ENCODE results near the gene GDI1. TPM values are rescaled to one million over a fixed set of nuclear protein-coding genes. Genes with fewer than 3 reads are reported as not detected.

The GDI1 gene
- total and polyA plus RNA-seq, 10 of the 15 experiments (the other 5 are each of a cell fraction or from before 2014, with no cell fraction given): 0.92 to 102 (median 49.6) TPM

GRCh38 chrX:154460326-154460725 lies 23.4 kb downstream of the GDI1 start (continued):
- TF ChIP-seq, protein P1, sequence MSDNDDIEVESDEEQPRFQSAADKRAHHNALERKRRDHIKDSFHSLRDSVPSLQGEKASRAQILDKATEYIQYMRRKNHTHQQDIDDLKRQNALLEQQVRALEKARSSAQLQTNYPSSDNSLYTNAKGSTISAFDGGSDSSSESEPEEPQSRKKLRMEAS (IDR thresholded peaks at IDR 0.05; ENCODE audit: low read depth, low read length): no peak

DNA sequence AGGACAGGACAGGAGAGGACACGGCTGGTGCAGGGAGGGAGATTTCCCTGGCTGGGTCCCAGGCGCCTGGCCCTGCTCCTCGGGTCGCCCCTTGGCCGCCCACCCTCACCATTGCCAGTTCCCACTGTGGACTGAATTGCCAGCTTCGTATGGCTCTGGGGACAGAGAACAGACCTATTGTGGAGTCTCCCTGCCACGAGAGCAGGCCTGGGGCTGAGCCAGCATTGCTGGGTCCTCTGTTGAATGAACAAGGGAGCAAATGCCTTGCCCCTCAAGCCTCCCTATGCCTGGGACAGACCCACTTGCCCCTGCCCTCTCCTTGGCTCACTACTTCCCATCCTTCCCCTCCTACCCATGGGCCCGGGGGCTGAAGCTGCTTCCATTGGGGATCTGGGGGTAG lies 25.4 kb downstream of the GDI1 start:
- ChIA-PET CTCF (interaction anchor here (0.6 kb wide), 1 partner anchor 14 kb away, joined by 3 read pairs; no protein-coding TSS in a partner anchor), SMC1A (ENCODE audit: uncharacterized antibody, unreplicated experiment) (no interaction called here), RAD21 (ENCODE audit: unreplicated experiment) (no interaction called here), POLR2A (no interaction called here)
- H3K27ac ChIP-seq (ENCODE audit: control insufficient read depth, insufficient read depth): no peak overlapping the region
- DNase-seq (ENCODE audit: low read depth, low spot score): no peak
- ATAC-seq: no peak
- peaks cover 9% of the 10 kb centered on the region for H3K79me2 ChIP-seq (ENCODE audit: control insufficient read depth, insufficient read depth, low read length)
- no peaks in the 10 kb centered on the region for H3K27me3 ChIP-seq (replicated peaks in 1 of 2; ENCODE audit: control insufficient read depth in 2 of 2, insufficient read depth in 2 of 2, low read length in 1 of 2)
- no peak overlapping the region for H3K4me2 ChIP-seq (ENCODE audit: control insufficient read depth, insufficient read depth)
- no peak for FAIRE-seq
- TF ChIP-seq, protein P2, sequence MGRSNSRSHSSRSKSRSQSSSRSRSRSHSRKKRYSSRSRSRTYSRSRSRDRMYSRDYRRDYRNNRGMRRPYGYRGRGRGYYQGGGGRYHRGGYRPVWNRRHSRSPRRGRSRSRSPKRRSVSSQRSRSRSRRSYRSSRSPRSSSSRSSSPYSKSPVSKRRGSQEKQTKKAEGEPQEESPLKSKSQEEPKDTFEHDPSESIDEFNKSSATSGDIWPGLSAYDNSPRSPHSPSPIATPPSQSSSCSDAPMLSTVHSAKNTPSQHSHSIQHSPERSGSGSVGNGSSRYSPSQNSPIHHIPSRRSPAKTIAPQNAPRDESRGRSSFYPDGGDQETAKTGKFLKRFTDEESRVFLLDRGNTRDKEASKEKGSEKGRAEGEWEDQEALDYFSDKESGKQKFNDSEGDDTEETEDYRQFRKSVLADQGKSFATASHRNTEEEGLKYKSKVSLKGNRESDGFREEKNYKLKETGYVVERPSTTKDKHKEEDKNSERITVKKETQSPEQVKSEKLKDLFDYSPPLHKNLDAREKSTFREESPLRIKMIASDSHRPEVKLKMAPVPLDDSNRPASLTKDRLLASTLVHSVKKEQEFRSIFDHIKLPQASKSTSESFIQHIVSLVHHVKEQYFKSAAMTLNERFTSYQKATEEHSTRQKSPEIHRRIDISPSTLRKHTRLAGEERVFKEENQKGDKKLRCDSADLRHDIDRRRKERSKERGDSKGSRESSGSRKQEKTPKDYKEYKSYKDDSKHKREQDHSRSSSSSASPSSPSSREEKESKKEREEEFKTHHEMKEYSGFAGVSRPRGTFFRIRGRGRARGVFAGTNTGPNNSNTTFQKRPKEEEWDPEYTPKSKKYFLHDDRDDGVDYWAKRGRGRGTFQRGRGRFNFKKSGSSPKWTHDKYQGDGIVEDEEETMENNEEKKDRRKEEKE (IDR thresholded peaks at IDR 0.05): no peak
- TF ChIP-seq HDGF (IDR thresholded peaks at IDR 0.05) (no peak), TARDBP (IDR thresholded peaks at IDR 0.05; ENCODE audit: borderline replicate concordance) (no peak), MTA2 (IDR thresholded peaks at IDR 0.05; ENCODE audit: low read depth) (no peak)
- no peak overlapping the region for H3K9ac ChIP-seq (ENCODE audit: control insufficient read depth, insufficient read depth, low read length)
- no peak overlapping the region for H2AFZ ChIP-seq (ENCODE audit: control insufficient read depth, low read depth, low read length)
- H3K36me3 ChIP-seq (ENCODE audit: control insufficient read depth in 2 of 2, insufficient read depth in 2 of 2, low read length in 1 of 2): peaks cover 0 to 2% of the 10 kb centered on the region in 2 experiments; a peak in 2 of 4 replicates
- H4K20me1 ChIP-seq (ENCODE audit: control insufficient read depth, insufficient read depth): no peaks in the 10 kb centered on the region
- no TSS peak for BruUV-seq (replicated peaks)
- no peaks in the 10 kb centered on the region; the same call in 2 of the 3 replicates for H3K9me3 ChIP-seq (replicated peaks; ENCODE audit: control insufficient read depth, insufficient read depth, low read length)
- WGBS (ENCODE audit: insufficient coverage, insufficient replicate concordance, low lambda C conversion rate, missing lambda C conversion rate): 55% methylated on average over 8 of the region's 8 CpGs
- in situ Hi-C loops (cut with MboI): no loop called here
- intact Hi-C loops (cut with micrococcal nuclease; ENCODE audit: unreplicated experiment): no loop called here
- no peaks in the 10 kb centered on the region for H3K4me1 ChIP-seq (ENCODE audit: control insufficient read depth, insufficient read depth, low read length)
- no peak overlapping the region for H3K4me3 ChIP-seq
